Cardiac muscle cell (in vitro differentiated cells and primary cell): ENCODE results near the gene CPNE5. TPM values are rescaled to one million over a fixed set of nuclear protein-coding genes. Genes with fewer than 3 reads are reported as not detected.

Experiments
- DNase-seq, 2 donors: peaks; one replicate each; pipeline versions ENCODE4 v3.0.0 to v3.0.0-alpha.2; 2010 to 2017; ENCODE audit warnings: low read depth in 1 of 2, low spot score in 1 of 2
- H3K27ac ChIP-seq: fragments of 200-600 bp; sonication (generic); 2 replicates; pipeline ENCODE4 v1.5.1; 2016
- H3K27me3 ChIP-seq: fragments of 200-600 bp; sonication (generic); 2 replicates; pipeline ENCODE4 v1.6.0; 2016; ENCODE audit warnings: control low read depth
- H3K36me3 ChIP-seq: fragments of 200-600 bp; sonication (generic); 2 replicates; pipeline ENCODE4 v1.5.1; 2016; ENCODE audit warnings: control low read depth
- H3K4me1 ChIP-seq: fragments of 200-600 bp; sonication (generic); 2 replicates; pipeline ENCODE4 v1.8.1; 2017; ENCODE audit warnings: low read depth, mild to moderate bottlenecking, mixed run types
- H3K4me3 ChIP-seq: fragments of 200-600 bp; sonication (generic); 2 replicates; pipeline ENCODE4 v1.5.1; 2016; ENCODE audit warnings: mild to moderate bottlenecking
- H3K9me3 ChIP-seq: fragments of 200-600 bp; sonication (generic); 2 replicates; pipeline ENCODE4 v1.5.1; 2017; ENCODE audit warnings: low read depth, mild to moderate bottlenecking, control low read depth
- polyA plus RNA-seq: library from polyadenylated mRNA; unstranded; fragments of >200 nt; fragmentation: Nextera tagmentation; extraction: Ambion mirVana; gene quantifications from 2 replicates; pipeline ENCODE4 v1.2.1, GENCODE V29; 2016
- total RNA-seq: library from RNA; depleted of rRNA; stranded (reverse); fragments of >200 nt; gene quantifications from 2 replicates; pipeline ENCODE4 v1.2.3, GENCODE V29; 2016
- TF ChIP-seq, protein P1 (sequence below): IDR thresholded peaks from 2 replicates; pipeline ENCODE4 v1.5.1; 2012; ENCODE audit warnings: low read depth, mild to moderate bottlenecking, low read length

CPNE5 gene
- total and polyA plus RNA-seq, 2 experiments from 2014 or later, result 51.6 to 52.1 TPM

DNA sequence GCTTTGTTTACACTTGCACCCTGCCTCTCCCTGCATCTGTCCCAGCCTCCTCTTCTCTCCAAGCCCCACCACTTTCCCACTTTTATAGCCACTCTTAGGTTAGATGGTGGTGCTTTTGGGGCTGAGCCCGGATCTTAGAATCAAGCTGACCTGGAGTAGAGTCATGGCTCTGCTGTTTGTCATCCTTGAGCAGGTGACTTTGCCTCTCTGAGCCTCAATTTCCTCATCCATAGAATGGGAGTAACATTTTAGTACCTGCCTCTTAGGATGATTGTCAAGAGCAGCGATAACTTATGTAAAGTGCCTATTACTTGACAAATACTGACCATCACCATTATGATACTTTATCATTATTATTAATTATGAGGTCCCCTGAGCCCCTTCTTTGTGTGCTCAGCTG, 48.2 kb downstream of the CPNE5 start:
- Histone ChIP-seq H3K9me3 (no peaks in the 10 kb centered on the region), H3K27me3 (no peaks in the 10 kb centered on the region), H3K27ac (no peak overlapping the region), H3K4me3 (no peak overlapping the region), H3K36me3 (no peaks in the 10 kb centered on the region), H3K4me1 (peaks cover 7% of the 10 kb centered on the region)
- TF ChIP-seq, protein P1, sequence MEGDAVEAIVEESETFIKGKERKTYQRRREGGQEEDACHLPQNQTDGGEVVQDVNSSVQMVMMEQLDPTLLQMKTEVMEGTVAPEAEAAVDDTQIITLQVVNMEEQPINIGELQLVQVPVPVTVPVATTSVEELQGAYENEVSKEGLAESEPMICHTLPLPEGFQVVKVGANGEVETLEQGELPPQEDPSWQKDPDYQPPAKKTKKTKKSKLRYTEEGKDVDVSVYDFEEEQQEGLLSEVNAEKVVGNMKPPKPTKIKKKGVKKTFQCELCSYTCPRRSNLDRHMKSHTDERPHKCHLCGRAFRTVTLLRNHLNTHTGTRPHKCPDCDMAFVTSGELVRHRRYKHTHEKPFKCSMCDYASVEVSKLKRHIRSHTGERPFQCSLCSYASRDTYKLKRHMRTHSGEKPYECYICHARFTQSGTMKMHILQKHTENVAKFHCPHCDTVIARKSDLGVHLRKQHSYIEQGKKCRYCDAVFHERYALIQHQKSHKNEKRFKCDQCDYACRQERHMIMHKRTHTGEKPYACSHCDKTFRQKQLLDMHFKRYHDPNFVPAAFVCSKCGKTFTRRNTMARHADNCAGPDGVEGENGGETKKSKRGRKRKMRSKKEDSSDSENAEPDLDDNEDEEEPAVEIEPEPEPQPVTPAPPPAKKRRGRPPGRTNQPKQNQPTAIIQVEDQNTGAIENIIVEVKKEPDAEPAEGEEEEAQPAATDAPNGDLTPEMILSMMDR, result no peak
- DNase-seq, result no peak

- TF ChIP-seq, protein P1, result no peak
Measured at GRCh38 chr6:36788768-36789167, 50.5 kb downstream of the CPNE5 start.

GRCh38 chr6:36788186-36788585, 51.1 kb downstream of the CPNE5 start:
- no peaks in the 10 kb centered on the region for H3K9me3 ChIP-seq
- no peaks in the 10 kb centered on the region for H3K36me3 ChIP-seq
- peaks cover 3% of the 10 kb centered on the region for H3K4me1 ChIP-seq
- no peak overlapping the region for H3K4me3 ChIP-seq
- no peaks in the 10 kb centered on the region for H3K27me3 ChIP-seq
- DNase-seq, result no peak
- TF ChIP-seq, protein P1, result no peak
- no peak overlapping the region for H3K27ac ChIP-seq

More at GRCh38 chr6:36788768-36789167, 50.5 kb downstream of the CPNE5 start:
- Histone ChIP-seq H3K9me3 (no peaks in the 10 kb centered on the region), H3K4me3 (no peak overlapping the region), H3K27ac (no peak overlapping the region), H3K4me1 (peaks cover 5% of the 10 kb centered on the region), H3K36me3 (no peaks in the 10 kb centered on the region), H3K27me3 (no peaks in the 10 kb centered on the region)
- DNase-seq, result peak in 1 of 2 donors; percentile 27

DNA sequence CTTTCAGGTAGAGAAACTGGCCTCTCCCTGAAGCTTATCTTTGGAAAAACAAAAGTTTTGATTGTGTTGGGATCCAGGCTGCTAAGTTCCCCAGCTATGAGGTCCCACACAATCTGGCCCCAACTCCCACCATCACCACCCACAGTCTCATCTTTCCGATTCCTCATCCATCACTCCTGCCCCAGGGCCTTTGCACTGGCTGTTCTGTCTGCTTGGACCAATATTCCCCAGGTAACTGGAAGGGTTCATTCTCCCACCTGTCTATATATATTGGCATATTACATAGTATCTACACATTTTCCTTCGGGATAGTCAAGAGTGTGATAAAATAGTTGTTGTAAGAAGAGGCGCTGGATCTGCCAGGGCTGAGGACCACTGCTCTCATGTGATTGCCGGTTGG, 52.0 kb downstream of the CPNE5 start:
- no peak for DNase-seq

GRCh38 chr6:36786055-36786675, 53.1 kb downstream of the CPNE5 start:
- Histone ChIP-seq H3K4me1 (peaks cover 3% of the 10 kb centered on the region), H3K27ac (no peak overlapping the region), H3K9me3 (no peaks in the 10 kb centered on the region), H3K27me3 (no peaks in the 10 kb centered on the region), H3K36me3 (no peaks in the 10 kb centered on the region), H3K4me3 (no peak overlapping the region)
- TF ChIP-seq, protein P1, result no peak
- DNase-seq, result no peak

More for the DNA sequence above, 52.0 kb downstream of the CPNE5 start:
- Histone ChIP-seq H3K9me3 (no peaks in the 10 kb centered on the region), H3K4me1 (peaks cover 3% of the 10 kb centered on the region), H3K27ac (no peak overlapping the region), H3K36me3 (no peaks in the 10 kb centered on the region), H3K4me3 (no peak overlapping the region), H3K27me3 (no peaks in the 10 kb centered on the region)
- TF ChIP-seq, protein P1, result no peak
